ENCODE data around the gene CMTM6.

The CMTM6 gene

GRCh38 chr3:32500880-32501782, 1.5 kb downstream of the CMTM6 start:
- Histone ChIP-seq H3K9me3 (no peaks in the 10 kb centered on the region), H3K4me3 (ENCODE audit: low read depth, low read length) (peak overlapping the region; percentile 67), H3K4me1 (no peaks in the 10 kb centered on the region), H3K27me3 (no peaks in the 10 kb centered on the region), H3K36me3 (no peaks in the 10 kb centered on the region)
- no peak for DNase-seq
- TF ChIP-seq, protein P1, sequence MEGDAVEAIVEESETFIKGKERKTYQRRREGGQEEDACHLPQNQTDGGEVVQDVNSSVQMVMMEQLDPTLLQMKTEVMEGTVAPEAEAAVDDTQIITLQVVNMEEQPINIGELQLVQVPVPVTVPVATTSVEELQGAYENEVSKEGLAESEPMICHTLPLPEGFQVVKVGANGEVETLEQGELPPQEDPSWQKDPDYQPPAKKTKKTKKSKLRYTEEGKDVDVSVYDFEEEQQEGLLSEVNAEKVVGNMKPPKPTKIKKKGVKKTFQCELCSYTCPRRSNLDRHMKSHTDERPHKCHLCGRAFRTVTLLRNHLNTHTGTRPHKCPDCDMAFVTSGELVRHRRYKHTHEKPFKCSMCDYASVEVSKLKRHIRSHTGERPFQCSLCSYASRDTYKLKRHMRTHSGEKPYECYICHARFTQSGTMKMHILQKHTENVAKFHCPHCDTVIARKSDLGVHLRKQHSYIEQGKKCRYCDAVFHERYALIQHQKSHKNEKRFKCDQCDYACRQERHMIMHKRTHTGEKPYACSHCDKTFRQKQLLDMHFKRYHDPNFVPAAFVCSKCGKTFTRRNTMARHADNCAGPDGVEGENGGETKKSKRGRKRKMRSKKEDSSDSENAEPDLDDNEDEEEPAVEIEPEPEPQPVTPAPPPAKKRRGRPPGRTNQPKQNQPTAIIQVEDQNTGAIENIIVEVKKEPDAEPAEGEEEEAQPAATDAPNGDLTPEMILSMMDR (IDR thresholded peaks at IDR 0.05; ENCODE audit: low read depth, low read length) = no peak

DNA sequence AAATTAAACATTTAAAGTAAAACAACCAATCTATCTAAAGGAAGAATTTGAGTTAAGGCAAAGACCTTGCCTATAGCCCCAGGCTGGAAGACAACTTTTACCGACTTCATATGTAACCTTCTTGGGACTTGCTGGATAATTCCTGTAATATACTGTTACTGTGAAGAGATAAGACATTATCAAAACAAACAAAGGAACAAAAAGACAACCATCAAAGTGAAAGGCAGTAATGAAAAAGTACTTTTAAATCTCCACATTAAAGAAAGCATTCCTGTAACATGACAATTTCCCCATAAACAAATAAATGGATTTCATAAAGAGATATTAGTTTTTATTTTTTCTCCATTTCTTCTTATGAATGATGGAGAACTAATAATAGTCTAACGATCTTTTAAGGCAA, 2.4 kb downstream of the CMTM6 start:
- DNase-seq = no peak

DNA sequence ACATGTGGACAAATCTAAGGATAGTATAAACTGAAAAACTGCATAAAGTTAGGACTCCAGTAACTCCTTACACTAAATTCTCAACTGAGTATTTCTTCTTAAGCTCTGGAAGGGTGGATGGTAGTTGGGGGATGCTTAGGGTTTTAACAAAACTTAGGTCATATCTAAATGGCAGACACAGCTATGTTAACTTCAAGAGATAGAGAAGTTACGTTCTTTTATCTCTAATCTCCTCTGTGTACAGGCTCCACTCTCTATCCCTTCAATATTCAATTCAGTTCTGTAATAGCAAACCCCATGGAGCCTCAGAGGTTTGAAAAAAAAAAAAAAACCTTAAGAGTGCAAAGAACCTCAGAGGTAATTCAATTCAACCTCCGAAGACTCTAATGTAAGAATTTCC, 3.1 kb downstream of the CMTM6 start:
- H3K4me1 ChIP-seq = no peaks in the 10 kb centered on the region
- H3K36me3 ChIP-seq = no peaks in the 10 kb centered on the region
- DNase-seq = no peak
- TF ChIP-seq, protein P1 (IDR thresholded peaks at IDR 0.05; ENCODE audit: low read depth, low read length) = no peak
- H3K27me3 ChIP-seq = no peaks in the 10 kb centered on the region
- H3K4me3 ChIP-seq (ENCODE audit: low read depth, low read length) = no peak overlapping the region
- no peaks in the 10 kb centered on the region for H3K9me3 ChIP-seq

More for the DNA sequence above, 2.4 kb downstream of the CMTM6 start:
- Histone ChIP-seq H3K9me3 (no peaks in the 10 kb centered on the region), H3K4me1 (no peaks in the 10 kb centered on the region), H3K4me3 (ENCODE audit: low read depth, low read length) (no peak overlapping the region), H3K27me3 (no peaks in the 10 kb centered on the region), H3K36me3 (no peaks in the 10 kb centered on the region)
- TF ChIP-seq, protein P1 (IDR thresholded peaks at IDR 0.05; ENCODE audit: low read depth, low read length) = no peak

- DNase-seq = no peak
- H3K4me1 ChIP-seq = no peaks in the 10 kb centered on the region
- no peak overlapping the region for H3K4me3 ChIP-seq (ENCODE audit: low read depth, low read length)
- no peaks in the 10 kb centered on the region for H3K36me3 ChIP-seq
- H3K9me3 ChIP-seq = no peaks in the 10 kb centered on the region
- TF ChIP-seq, protein P1 (IDR thresholded peaks at IDR 0.05; ENCODE audit: low read depth, low read length) = no peak
- H3K27me3 ChIP-seq = no peaks in the 10 kb centered on the region
Observed at GRCh38 chr3:32498992-32499391, 3.7 kb downstream of the CMTM6 start.

DNA sequence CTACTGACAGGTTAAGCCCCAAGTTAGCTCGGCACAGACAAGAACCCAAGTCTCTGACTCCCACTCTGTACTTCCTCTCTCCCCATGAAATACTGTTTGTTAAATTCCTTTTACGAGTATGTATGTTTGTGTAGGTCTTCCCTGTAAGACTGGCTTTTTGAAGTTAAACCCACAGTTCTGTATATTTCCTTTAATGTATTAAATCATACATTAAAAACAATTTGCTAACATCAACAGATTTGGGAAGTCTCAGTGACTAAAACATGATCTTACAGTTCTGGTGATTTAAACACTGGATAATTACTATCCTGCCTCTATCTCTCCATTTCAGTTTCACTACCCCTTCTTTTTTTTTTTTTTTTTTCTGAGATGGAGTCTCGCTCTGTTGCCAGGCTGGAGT, 4.4 kb downstream of the CMTM6 start:
- H3K9me3 ChIP-seq = no peaks in the 10 kb centered on the region
- TF ChIP-seq, protein P1 (IDR thresholded peaks at IDR 0.05; ENCODE audit: low read depth, low read length) = no peak
- H3K36me3 ChIP-seq = no peaks in the 10 kb centered on the region
- H3K4me1 ChIP-seq = no peaks in the 10 kb centered on the region
- no peak overlapping the region for H3K4me3 ChIP-seq (ENCODE audit: low read depth, low read length)
- no peaks in the 10 kb centered on the region for H3K27me3 ChIP-seq
- DNase-seq = no peak

DNA sequence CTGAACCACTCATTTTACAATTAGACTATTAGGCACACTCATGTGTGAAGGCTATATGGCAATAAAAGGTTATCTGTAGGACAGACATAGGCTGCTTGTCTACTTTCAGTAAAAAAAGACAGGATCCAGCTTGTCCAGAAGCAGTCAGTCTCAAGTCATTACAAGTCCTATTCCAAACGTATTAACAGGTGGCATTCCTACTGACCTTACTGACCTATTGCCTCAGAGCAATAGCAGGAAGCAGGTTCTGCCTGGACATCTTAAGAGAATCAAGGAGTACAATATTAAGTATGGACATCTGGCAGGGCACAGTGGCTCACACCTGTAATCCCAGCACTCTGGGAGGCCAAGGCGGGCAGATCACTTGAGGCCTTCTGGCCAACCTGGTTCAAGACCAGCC, 7.0 kb downstream of the CMTM6 start:
- no peak for DNase-seq
- no peaks in the 10 kb centered on the region for H3K36me3 ChIP-seq
- H3K4me3 ChIP-seq (ENCODE audit: low read depth, low read length) = no peak overlapping the region
- no peaks in the 10 kb centered on the region for H3K9me3 ChIP-seq
- TF ChIP-seq, protein P1 (IDR thresholded peaks at IDR 0.05; ENCODE audit: low read depth, low read length) = no peak
- H3K4me1 ChIP-seq = no peaks in the 10 kb centered on the region
- H3K27me3 ChIP-seq = no peaks in the 10 kb centered on the region

All from BE2C (cell line).